ENCODE data around the gene SUGCT.

Gene SUGCT

GRCh38 chr7:40493609-40494051 lies 358.8 kb downstream of the SUGCT start:
- no peak overlapping the region for H3K4me3 ChIP-seq (ENCODE audit: low read length)
- no peak for TF ChIP-seq CTCF (conservative IDR thresholded peaks at IDR 0.05; ENCODE audit: low read depth, low read length)
- DNase-seq (ENCODE audit: low read depth): no peak

- H3K4me3 ChIP-seq (ENCODE audit: low read length): no peak overlapping the region
- no peak for DNase-seq (ENCODE audit: low read depth)
- no peak for TF ChIP-seq CTCF (conservative IDR thresholded peaks at IDR 0.05; ENCODE audit: low read depth, low read length)
These were observed 364.2 kb downstream of the SUGCT start for GRCh38 chr7:40498924-40499510.

GRCh38 chr7:40499718-40500117 lies 364.9 kb downstream of the SUGCT start:
- no peak for TF ChIP-seq CTCF (conservative IDR thresholded peaks at IDR 0.05; ENCODE audit: low read depth, low read length)
- H3K4me3 ChIP-seq (ENCODE audit: low read length): no peak overlapping the region
- no peak for DNase-seq (ENCODE audit: low read depth)

GRCh38 chr7:40500219-40500618 lies 365.4 kb downstream of the SUGCT start:
- TF ChIP-seq CTCF (conservative IDR thresholded peaks at IDR 0.05; ENCODE audit: low read depth, low read length): no peak
- DNase-seq (ENCODE audit: low read depth): no peak
- no peak overlapping the region for H3K4me3 ChIP-seq (ENCODE audit: low read length)

- DNase-seq (ENCODE audit: low read depth): no peak
- no peak for TF ChIP-seq CTCF (conservative IDR thresholded peaks at IDR 0.05; ENCODE audit: low read depth, low read length)
- H3K4me3 ChIP-seq (ENCODE audit: low read length): no peak overlapping the region
These were observed 367.6 kb downstream of the SUGCT start for GRCh38 chr7:40502359-40502758.

- no peak for DNase-seq (ENCODE audit: low read depth)
- H3K4me3 ChIP-seq (ENCODE audit: low read length): no peak overlapping the region
- no peak for TF ChIP-seq CTCF (conservative IDR thresholded peaks at IDR 0.05; ENCODE audit: low read depth, low read length)
These were observed 371.4 kb downstream of the SUGCT start for GRCh38 chr7:40506158-40506557.

GRCh38 chr7:40507166-40507565 lies 372.4 kb downstream of the SUGCT start:
- TF ChIP-seq CTCF (conservative IDR thresholded peaks at IDR 0.05; ENCODE audit: low read depth, low read length): no peak
- no peak overlapping the region for H3K4me3 ChIP-seq (ENCODE audit: low read length)
- no peak for DNase-seq (ENCODE audit: low read depth)

Measured in retinal pigment epithelial cell (primary cell).